Skeletal muscle tissue (tissue), 4 donors: ENCODE measurements around the gene GDI1. TPM values are rescaled to one million over a fixed set of nuclear protein-coding genes. Genes with fewer than 3 reads are reported as not detected.

Source experiments
- H3K27ac ChIP-seq: one replicate; pipeline ENCODE4 v1.7.0; 2013; ENCODE audit warnings: mild to moderate bottlenecking, low read depth, low read length, inconsistent platforms
- H3K27me3 ChIP-seq, 3 donors: one replicate each; pipeline ENCODE4 v1.7.0; 2013; ENCODE audit warnings: low read length in 3 of 3; ENCODE audit not compliant: control insufficient read depth in 3 of 3, insufficient read depth in 3 of 3
- H3K36me3 ChIP-seq, 3 donors: one replicate each; pipeline ENCODE4 v1.7.0; 2013; ENCODE audit warnings: low read length in 3 of 3; ENCODE audit not compliant: control insufficient read depth in 3 of 3, insufficient read depth in 3 of 3
- H3K4me1 ChIP-seq, 3 donors: one replicate each; pipeline ENCODE4 v1.7.0; 2013; ENCODE audit warnings: low read length in 3 of 3, mild to moderate bottlenecking in 3 of 3; ENCODE audit not compliant: control insufficient read depth in 3 of 3, insufficient read depth in 3 of 3
- H3K4me3 ChIP-seq, 3 donors: one replicate each; pipeline ENCODE4 v1.7.0; 2013; ENCODE audit warnings: low read length in 3 of 3
- H3K9ac ChIP-seq, 3 donors: one replicate each; pipeline ENCODE4 v1.7.0; 2013; ENCODE audit warnings: low read length in 3 of 3, mild to moderate bottlenecking in 3 of 3, moderate library complexity in 2 of 3, low read depth in 1 of 3
- H3K9me3 ChIP-seq, 3 donors: one replicate each; pipeline ENCODE4 v1.7.0; 2013; ENCODE audit warnings: low read length in 3 of 3; ENCODE audit not compliant: control insufficient read depth in 3 of 3
- total RNA-seq: library from RNA; depleted of rRNA; stranded (reverse); fragments of >200 nt; gene quantifications from one replicate; pipeline ENCODE4 v1.2.3, GENCODE V29; 2014
- donor health status: Osteomylitis.

GDI1 gene
- total RNA-seq, 1 donor from 2014 or later = 35.5 TPM

- Histone ChIP-seq H3K4me1 (peaks cover 0 to 8% (median 2%) of the 10 kb centered on the region in 3 donors), H3K27ac (no peak overlapping the region), H3K36me3 (no peaks in the 10 kb centered on the region), H3K9ac (peak overlapping the region; percentile 10 to 68 (median 38)), H3K27me3 (no peaks in the 10 kb centered on the region), H3K4me3 (peak overlapping the region; percentile 48 to 67 (median 65)), H3K9me3 (no peaks in the 10 kb centered on the region)
These were observed 22.2 kb downstream of the GDI1 start for GRCh38 chrX:154458954-154459778.

GRCh38 chrX:154459832-154460231 is 22.9 kb downstream of the GDI1 start:
- H3K4me1 ChIP-seq = peaks cover 0 to 8% (median 2%) of the 10 kb centered on the region in 3 donors
- no peaks in the 10 kb centered on the region for H3K9me3 ChIP-seq
- no peaks in the 10 kb centered on the region for H3K36me3 ChIP-seq
- H3K27me3 ChIP-seq = no peaks in the 10 kb centered on the region
- H3K4me3 ChIP-seq = peak overlapping the region in 1 of 3 donors; percentile 13
- peak overlapping the region in 1 of 3 donors; percentile 16 for H3K9ac ChIP-seq
- no peak overlapping the region for H3K27ac ChIP-seq

GRCh38 chrX:154460326-154460725 is 23.4 kb downstream of the GDI1 start:
- Histone ChIP-seq H3K9ac (no peak overlapping the region), H3K4me3 (no peak overlapping the region)

GRCh38 chrX:154462396-154462795 is 25.4 kb downstream of the GDI1 start:
- peaks cover 0 to 8% (median 2%) of the 10 kb centered on the region in 3 donors for H3K4me1 ChIP-seq
- no peak overlapping the region for H3K27ac ChIP-seq
- no peak overlapping the region for H3K9ac ChIP-seq
- H3K9me3 ChIP-seq = no peaks in the 10 kb centered on the region
- no peaks in the 10 kb centered on the region for H3K27me3 ChIP-seq
- H3K4me3 ChIP-seq = no peak overlapping the region
- peaks cover 0 to 3% (median 0%) of the 10 kb centered on the region in 3 donors for H3K36me3 ChIP-seq

More at GRCh38 chrX:154460326-154460725, 23.4 kb downstream of the GDI1 start:
- no peak overlapping the region for H3K27ac ChIP-seq
- no peaks in the 10 kb centered on the region for H3K27me3 ChIP-seq
- no peaks in the 10 kb centered on the region for H3K36me3 ChIP-seq
- H3K4me1 ChIP-seq = peaks cover 0 to 8% (median 2%) of the 10 kb centered on the region in 3 donors
- no peaks in the 10 kb centered on the region for H3K9me3 ChIP-seq

- H3K9me3 ChIP-seq = no peaks in the 10 kb centered on the region
- no peaks in the 10 kb centered on the region for H3K27me3 ChIP-seq
- H3K4me1 ChIP-seq = peaks cover 0 to 8% (median 2%) of the 10 kb centered on the region in 3 donors
- H3K9ac ChIP-seq = no peak overlapping the region
- no peak overlapping the region for H3K4me3 ChIP-seq
- H3K36me3 ChIP-seq = peaks cover 0 to 4% (median 3%) of the 10 kb centered on the region in 3 donors
- H3K27ac ChIP-seq = no peak overlapping the region
These were observed 26.8 kb downstream of the GDI1 start for GRCh38 chrX:154463611-154464220.

GRCh38 chrX:154464806-154465365 is 27.9 kb downstream of the GDI1 start:
- no peak overlapping the region for H3K9ac ChIP-seq
- no peak overlapping the region for H3K4me3 ChIP-seq
- H3K4me1 ChIP-seq = peaks cover 0 to under 1% (median 0%) of the 10 kb centered on the region in 3 donors
- H3K27me3 ChIP-seq = no peaks in the 10 kb centered on the region
- peaks cover 0 to 6% (median 3%) of the 10 kb centered on the region in 3 donors for H3K36me3 ChIP-seq
- no peak overlapping the region for H3K27ac ChIP-seq
- H3K9me3 ChIP-seq = no peaks in the 10 kb centered on the region

- peaks cover 1 to 9% (median 3%) of the 10 kb centered on the region in 3 donors for H3K36me3 ChIP-seq
- no peak overlapping the region for H3K9ac ChIP-seq
- H3K4me1 ChIP-seq = no peaks in the 10 kb centered on the region
- no peaks in the 10 kb centered on the region for H3K27me3 ChIP-seq
- H3K4me3 ChIP-seq = no peak overlapping the region
- no peaks in the 10 kb centered on the region for H3K9me3 ChIP-seq
- H3K27ac ChIP-seq = no peak overlapping the region
These were observed 28.6 kb downstream of the GDI1 start for GRCh38 chrX:154465601-154466000.

- H3K4me1 ChIP-seq = no peaks in the 10 kb centered on the region
- H3K27me3 ChIP-seq = no peaks in the 10 kb centered on the region
- no peak overlapping the region for H3K9ac ChIP-seq
- H3K36me3 ChIP-seq = peaks cover 3 to 10% (median 5%) of the 10 kb centered on the region in 3 donors
- H3K4me3 ChIP-seq = no peak overlapping the region
- H3K9me3 ChIP-seq = no peaks in the 10 kb centered on the region
- H3K27ac ChIP-seq = no peak overlapping the region
These were observed 29.1 kb downstream of the GDI1 start for GRCh38 chrX:154466036-154466435.

GRCh38 chrX:154466907-154467306 is 30.0 kb downstream of the GDI1 start:
- H3K9ac ChIP-seq = no peak overlapping the region
- H3K9me3 ChIP-seq = no peaks in the 10 kb centered on the region
- H3K27ac ChIP-seq = no peak overlapping the region
- H3K4me3 ChIP-seq = no peak overlapping the region
- no peaks in the 10 kb centered on the region for H3K27me3 ChIP-seq
- no peaks in the 10 kb centered on the region for H3K4me1 ChIP-seq
- peaks cover 3 to 14% (median 11%) of the 10 kb centered on the region in 3 donors for H3K36me3 ChIP-seq

- Histone ChIP-seq H3K27me3 (no peaks in the 10 kb centered on the region), H3K27ac (no peak overlapping the region), H3K9me3 (no peaks in the 10 kb centered on the region), H3K36me3 (peaks cover 3 to 14% (median 11%) of the 10 kb centered on the region in 3 donors), H3K9ac (no peak overlapping the region), H3K4me1 (no peaks in the 10 kb centered on the region), H3K4me3 (no peak overlapping the region)
These were observed 30.6 kb downstream of the GDI1 start for GRCh38 chrX:154467556-154467955.
